Measurements from ENCODE around the gene ANKRD66. TPM values are rescaled to one million over a fixed set of nuclear protein-coding genes. Genes with fewer than 3 reads are reported as not detected.
"Not testable (repeated sequence)": the region's sequence is repeated elsewhere in the genome, so short reads cannot be mapped to it uniquely, and the experiment has no call there.

The ANKRD66 gene
- total RNA-seq, 1 donor from 2014 or later = not detected

DNA sequence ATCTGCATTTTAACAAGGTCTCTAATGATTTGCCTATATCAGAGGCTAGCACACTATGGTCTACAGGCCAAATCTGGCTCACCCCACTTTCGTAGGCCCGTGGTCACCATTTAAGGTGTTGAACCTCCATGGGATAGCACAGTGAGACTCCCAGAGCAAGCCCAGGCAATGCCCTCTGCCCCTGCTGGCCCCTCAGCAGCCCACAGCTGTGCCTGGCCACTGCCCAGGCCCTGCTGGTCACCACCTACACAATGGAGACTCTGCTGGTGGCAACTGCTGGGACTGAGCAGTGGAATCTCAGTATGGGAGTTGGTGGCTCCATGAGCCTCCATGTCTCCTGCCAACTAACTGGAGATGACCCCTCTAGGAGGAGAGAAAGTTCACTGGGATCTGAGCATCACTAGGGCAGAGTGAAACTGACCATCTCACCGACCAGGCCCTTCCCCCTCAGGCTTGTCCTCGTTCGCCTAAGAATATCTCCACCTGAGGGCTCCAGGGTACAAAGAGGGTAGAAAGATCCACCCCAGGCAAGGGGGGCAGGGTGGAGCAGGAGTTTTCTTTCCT, 2.3 kb downstream of the ANKRD66 start:
- ATAC-seq (no peak), DNase-seq (no peak)
- intact Hi-C loops (cut with micrococcal nuclease) = no loop called here

DNA sequence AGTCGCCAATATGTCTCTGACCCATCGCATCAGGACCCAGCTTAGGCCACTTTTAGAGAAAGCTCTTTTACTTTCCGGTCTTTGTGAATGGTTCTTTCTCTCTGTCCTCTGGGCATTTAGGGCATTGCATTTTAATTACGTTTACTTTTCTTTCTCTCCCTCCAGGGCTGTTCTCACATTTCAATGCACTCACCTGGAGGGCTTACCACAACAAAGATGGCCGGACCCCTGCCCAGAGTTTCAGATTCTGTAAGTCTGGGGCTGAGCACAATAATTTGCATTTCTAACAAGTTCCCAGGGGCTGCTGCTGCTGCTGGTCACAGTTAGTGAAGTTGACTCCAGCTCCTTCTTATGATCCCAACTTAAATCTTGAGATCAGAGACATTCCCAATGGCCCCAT, 3.0 kb downstream of the ANKRD66 start:
- no peak for DNase-seq
- intact Hi-C loops (cut with micrococcal nuclease) = no loop called here
- no peak for ATAC-seq

DNA sequence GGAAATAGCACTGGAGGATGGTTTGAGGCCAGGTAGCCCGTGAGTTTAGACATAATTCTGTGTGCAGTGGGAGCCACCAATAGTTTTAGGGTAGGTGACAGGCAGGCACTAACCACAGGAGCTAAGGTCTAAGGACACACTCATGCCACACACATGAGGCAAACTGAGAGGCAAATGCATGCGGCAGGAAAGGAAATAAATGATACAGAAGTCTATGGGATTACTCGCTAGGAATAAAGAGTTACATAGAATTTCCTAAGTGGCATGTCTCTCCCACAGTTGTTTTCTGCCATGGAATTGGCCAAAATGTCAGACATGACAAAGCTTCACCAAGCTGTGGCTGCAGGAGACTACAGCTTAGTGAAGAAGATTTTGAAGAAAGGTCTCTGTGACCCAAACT, 4.9 kb downstream of the ANKRD66 start:
- DNase-seq (no peak), ATAC-seq (no peak)
- intact Hi-C loops (cut with micrococcal nuclease) = no loop called here

GRCh38 chr6:46755865-46756264, 9.1 kb downstream of the ANKRD66 start:
- intact Hi-C loops (cut with micrococcal nuclease) = no loop called here
- DNase-seq (no peak), ATAC-seq (no peak)

- ATAC-seq = peak; percentile 36
- intact Hi-C loops (cut with micrococcal nuclease) = no loop called here
- DNase-seq = no peak
Measured at GRCh38 chr6:46756469-46757213, 9.9 kb downstream of the ANKRD66 start.

DNA sequence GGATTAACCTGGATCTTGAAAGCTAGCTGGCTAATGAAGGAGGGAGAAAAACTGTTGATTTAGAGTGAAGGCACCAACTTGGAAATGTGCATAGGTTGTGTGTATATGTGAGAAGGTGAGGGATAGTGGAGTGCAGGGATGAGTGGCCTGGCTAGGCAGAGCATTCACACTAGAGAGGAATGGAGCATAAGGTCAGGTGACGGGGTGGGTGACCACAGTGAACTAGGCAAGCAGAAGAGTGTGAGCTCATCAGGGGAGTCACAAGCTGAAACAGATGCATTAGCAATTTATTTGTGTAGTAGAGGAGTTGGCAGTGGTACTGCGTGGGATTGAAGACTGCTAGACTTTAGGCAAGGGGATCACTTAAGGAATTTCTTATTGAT, 10.5 kb downstream of the ANKRD66 start:
- ATAC-seq = peak; percentile 33
- DNase-seq = no peak
- intact Hi-C loops (cut with micrococcal nuclease) = no loop called here

DNA sequence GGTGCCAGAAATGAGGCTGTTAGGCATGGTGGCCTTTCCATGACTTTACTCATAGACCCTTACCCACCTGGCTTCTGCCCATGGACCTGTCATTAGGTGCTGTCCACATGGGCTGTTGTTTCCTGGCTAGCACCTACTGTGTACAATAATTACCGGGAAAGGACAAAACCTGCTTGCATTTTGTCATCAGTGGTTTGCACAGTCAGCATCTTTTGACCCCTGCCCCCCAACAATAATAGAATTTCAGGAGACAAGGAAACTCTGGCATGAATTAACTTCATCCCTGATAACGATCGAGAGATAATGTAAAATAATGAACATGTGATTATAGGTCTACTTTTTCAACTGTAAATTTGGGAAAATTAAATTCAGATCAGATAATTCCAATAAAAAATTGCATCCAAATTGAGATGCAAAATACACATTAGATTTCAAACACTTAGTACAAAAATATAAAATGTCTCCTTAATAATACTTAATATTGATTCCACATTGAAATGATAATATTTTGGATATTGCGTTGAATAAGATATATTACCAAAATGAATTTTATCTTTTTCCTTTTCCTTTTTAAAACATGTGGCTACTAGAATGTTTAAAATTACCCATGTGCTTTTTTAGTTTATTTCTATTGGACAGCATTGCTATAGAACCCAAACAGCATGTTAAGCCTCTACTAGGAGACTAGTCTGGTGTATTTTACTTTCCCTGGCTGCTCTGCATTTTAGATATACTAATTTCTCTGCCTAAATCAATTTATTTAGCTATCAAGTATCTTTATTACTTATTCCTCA, 12.4 kb downstream of the ANKRD66 start:
- no peak for DNase-seq
- no peak for ATAC-seq
- intact Hi-C loops (cut with micrococcal nuclease) = no loop called here

DNA sequence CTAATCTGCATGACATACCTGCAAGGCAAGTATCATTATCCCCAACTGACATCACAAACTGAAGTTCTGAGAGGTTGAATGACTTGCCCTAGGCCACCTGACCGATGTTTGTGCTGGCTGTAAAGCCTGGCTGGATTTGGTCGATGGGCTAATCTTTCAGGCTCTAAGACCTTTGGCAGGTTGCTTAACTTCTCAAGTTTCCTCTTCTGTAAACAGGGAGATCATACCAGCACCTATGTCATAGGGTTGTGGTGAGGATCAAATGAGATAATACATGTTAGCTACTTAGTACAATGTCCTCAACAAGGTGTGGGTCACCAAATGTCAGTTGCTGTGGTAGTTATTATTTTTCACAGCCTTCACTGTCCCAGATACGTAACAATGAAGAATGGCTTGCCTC, 14.2 kb downstream of the ANKRD66 start:
- intact Hi-C loops (cut with micrococcal nuclease) = no loop called here
- ATAC-seq (no peak), DNase-seq (no peak)

- ATAC-seq (no peak), DNase-seq (no peak)
- intact Hi-C loops (cut with micrococcal nuclease) = no loop called here
Measured at GRCh38 chr6:46763466-46763865, 16.7 kb downstream of the ANKRD66 start.

DNA sequence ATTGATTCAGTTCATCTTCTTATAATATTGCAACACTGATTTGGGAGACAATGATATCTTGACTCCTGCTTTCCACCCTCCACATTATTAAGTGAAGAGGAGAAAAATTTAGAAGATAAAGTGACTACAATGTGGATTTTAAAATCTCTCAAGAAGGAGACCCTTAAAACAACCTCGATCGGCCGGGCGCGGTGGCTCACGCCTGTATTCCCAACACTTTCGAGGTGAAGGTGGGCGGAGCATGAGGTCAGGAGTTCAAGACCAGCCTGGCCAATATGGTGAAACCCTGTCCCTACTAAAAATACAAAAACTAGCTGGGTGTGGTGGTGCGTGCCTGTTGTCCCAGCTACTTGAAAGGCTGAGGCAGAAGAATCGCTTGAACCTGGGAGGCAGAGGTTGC, 17.5 kb downstream of the ANKRD66 start:
- intact Hi-C loops (cut with micrococcal nuclease); DNase-seq; ATAC-seq: not testable (repeated sequence)

DNA sequence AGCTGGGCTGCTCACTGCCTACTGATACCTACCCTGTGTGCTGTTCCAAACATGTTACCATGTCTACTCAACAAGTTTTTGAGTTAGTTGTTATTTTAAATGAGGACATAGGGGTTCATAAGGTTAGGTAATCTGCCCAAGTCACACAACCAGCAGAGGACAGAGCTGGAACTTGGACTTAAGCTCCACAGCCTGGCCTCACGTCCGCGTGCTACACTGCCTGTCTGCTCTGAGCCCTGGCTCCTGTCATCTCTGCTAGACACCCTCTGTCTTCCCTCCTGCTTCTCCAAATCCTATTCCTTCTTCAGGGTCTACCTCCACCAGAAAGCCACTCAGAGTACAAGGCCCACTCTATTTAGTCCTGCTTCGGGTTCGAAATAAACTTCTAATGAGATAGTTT, 18.2 kb downstream of the ANKRD66 start:
- intact Hi-C loops (cut with micrococcal nuclease) = no loop called here
- DNase-seq (no peak), ATAC-seq (no peak)

DNA sequence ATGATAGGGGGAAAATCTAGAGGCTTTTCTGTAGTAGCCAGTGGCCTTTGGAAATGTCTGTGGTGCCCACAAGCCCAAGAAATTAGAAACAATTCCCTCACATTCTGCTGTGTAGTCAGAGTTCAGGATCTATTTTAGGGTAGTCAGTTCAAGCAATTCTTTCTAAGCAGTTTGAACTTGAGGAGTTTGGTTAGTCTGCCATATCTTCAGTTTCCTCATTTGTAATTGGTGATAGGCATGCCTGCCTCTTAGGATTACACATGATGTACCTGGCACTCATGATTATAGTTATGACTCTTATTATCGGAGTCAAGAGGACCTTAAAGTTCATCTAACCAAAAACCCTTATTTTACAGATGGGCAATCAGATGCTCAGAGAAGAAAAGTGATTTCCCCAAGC, 25.3 kb downstream of the ANKRD66 start:
- peak; percentile 50 for ATAC-seq
- no peak for DNase-seq
- intact Hi-C loops (cut with micrococcal nuclease) = no loop called here

GRCh38 chr6:46772762-46773161, 26.0 kb downstream of the ANKRD66 start:
- intact Hi-C loops (cut with micrococcal nuclease) = no loop called here
- DNase-seq (peak; percentile 35), ATAC-seq (peak; percentile 84)

- no peak for ATAC-seq
- intact Hi-C loops (cut with micrococcal nuclease) = no loop called here
- DNase-seq = no peak
Measured at GRCh38 chr6:46773201-46773855, 26.6 kb downstream of the ANKRD66 start.

DNA sequence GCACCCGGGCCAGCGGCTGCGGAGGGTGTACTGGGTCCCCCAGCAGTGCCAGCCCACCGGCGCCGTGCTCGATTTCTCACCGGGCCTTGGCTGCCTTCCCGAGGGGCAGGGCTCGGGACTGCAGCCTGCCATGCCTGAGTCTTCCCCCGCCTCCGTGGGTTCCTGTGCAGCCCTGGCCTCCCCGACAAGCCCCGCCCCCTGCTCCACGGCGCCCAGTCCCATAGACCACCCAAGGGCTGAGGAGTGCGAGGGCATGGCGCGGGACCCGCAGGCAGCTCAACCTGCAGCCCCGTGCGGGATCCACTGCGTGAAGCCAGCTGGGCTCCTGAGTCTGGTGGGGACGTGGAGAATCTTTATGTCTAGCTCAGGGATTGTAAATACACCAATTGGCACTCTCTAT, 28.0 kb downstream of the ANKRD66 start:
- intact Hi-C loops (cut with micrococcal nuclease); ATAC-seq; DNase-seq: not testable (repeated sequence)

GRCh38 chr6:46776070-46776712, 29.5 kb downstream of the ANKRD66 start:
- intact Hi-C loops (cut with micrococcal nuclease) = no loop called here
- ATAC-seq (no peak), DNase-seq (no peak)

GRCh38 chr6:46777476-46778346, 31.0 kb downstream of the ANKRD66 start:
- intact Hi-C loops (cut with micrococcal nuclease) = no loop called here
- ATAC-seq (no peak), DNase-seq (no peak)
